ENCODE data around the gene CFAP74. TPM values are rescaled to one million over a fixed set of nuclear protein-coding genes. Genes with fewer than 3 reads are reported as not detected.

CFAP74 gene
- total RNA-seq, 1 donor from 2014 or later: not detected

Other genes with a start within 250 kb of the CFAP74 start
- 106 and 122 TPM in 2 replicates for gene NADK, start 225.3 kb downstream of the CFAP74 start, total RNA-seq
- 266 and 302 TPM in 2 replicates for gene GNB1, start 112.7 kb downstream of the CFAP74 start, total RNA-seq
- gene CALML6, start 88.5 kb downstream of the CFAP74 start, total RNA-seq: 0.73 and 1.3 TPM in 2 replicates
- gene TMEM52, start 84.5 kb downstream of the CFAP74 start, total RNA-seq: 0.29 and 0.51 TPM in 2 replicates
- not detected in 2 replicates for gene GABRD, start 15.6 kb upstream of the CFAP74 start, total RNA-seq
- 20.5 and 28.5 TPM in 2 replicates for gene PRKCZ, start 46.6 kb upstream of the CFAP74 start, total RNA-seq
- 73.7 and 83.9 TPM in 2 replicates for gene FAAP20, start 191.0 kb upstream of the CFAP74 start, total RNA-seq
- gene SKI, start 224.5 kb upstream of the CFAP74 start, total RNA-seq: 37.2 and 37.6 TPM in 2 replicates

All from activated B cell treated with CpG ODN at 0.5 μM for 24 hours (primary cell).